GM19463 (cell line): ENCODE results near the gene MNX1.

Experiments used
- ATAC-seq: cut with Tn5 transposase; IDR thresholded peaks from one replicate; pipeline ENCODE4 v1.9.1; 2021; ENCODE audit warnings: mild to moderate bottlenecking, moderate library complexity; ENCODE audit not compliant: unreplicated experiment

The MNX1 gene

DNA sequence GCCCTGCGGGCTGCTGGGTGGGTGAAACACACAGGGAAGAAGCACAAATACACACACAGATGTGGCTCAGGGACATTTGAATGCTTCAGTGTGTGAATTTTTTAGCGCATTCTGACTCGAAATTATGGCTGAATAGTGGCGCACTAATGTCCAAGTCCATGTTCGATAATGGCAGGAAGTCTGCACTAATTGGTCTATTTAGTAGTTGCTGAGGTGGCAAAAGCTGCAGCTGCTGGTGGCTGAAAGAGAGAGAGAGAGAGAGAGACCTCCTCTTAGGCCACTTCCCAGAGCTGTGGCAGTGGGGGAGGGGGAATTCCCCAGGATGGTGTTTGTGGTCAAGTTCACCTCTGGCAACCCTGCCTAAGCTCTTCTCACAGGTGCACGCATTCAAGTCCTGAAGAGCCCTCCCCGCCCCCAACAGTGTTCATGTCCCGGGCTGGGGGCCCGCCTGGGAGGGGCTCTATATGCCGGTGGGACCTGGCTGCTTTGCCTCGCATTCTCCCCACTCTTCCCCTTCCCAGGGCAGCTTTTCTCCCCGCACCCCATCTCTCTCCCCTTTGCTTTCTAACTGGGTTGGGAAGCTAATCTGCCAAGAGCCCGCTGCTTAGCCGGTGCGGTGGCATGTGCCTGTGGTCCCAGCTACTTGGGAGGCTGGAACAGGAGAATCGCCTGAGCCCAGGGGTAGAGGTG is 6.0 kb upstream of the MNX1 start:
- peak; percentile 50 for ATAC-seq

DNA sequence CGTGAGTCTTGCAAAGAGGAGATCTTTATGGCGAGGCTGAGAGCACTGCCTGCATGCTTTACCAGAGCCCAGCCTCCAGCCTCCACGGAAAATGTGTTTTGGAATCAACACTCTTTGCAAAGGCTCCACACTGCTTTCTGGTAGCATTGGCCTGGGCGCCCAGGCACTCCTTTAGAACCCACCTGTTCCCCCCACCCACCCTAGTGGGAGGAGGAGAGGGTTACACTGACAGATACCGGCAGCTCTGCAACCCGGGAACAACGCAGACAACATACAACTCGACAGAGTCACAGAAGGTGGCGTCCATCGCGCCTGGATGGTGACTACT is 5.5 kb upstream of the MNX1 start:
- ATAC-seq = peak; percentile 2

DNA sequence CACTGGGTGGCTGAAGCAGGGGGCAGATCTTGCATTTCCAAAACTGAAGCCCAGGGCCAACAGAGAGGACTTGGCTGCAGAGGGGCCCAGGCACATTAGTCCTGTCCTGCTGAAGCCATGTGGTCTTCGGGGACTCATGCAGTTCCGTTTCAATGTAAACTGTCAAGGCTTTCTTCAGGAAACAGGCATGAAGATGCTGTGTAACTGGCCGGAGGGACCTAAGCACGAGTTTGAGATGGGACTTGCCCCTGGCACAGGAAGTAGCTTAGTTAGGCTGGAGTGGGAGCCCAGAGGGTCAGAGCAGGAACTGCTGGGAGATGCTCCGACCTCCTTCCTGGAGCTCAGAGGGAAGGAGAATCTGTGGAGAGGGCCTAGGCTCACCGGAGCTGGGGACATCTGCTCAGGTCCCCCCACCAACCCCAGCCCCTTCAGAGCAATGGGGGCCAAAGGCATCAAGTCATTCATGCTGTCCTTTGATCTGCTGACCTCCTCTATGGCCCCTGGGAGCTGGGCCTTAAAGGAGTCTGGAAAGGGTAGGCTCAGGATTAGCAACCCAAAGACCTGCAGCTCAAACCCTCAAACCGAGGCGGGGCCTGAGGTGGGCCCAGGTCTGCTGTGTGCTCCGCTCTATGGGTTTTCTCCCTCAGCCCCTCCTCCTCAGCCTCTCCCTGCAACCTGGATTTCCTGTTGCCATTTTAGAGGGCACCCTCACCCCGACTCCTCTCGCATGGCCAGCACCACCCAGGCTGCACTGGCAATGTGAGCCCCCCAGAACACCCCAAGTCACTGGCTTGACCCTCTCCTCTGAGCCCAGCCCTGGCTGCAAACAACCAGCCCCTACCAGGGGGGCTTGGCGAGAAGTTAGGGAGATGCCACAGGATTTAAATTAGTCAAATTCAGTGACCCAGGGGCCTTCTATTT is 4.4 kb upstream of the MNX1 start:
- ATAC-seq = no peak

DNA sequence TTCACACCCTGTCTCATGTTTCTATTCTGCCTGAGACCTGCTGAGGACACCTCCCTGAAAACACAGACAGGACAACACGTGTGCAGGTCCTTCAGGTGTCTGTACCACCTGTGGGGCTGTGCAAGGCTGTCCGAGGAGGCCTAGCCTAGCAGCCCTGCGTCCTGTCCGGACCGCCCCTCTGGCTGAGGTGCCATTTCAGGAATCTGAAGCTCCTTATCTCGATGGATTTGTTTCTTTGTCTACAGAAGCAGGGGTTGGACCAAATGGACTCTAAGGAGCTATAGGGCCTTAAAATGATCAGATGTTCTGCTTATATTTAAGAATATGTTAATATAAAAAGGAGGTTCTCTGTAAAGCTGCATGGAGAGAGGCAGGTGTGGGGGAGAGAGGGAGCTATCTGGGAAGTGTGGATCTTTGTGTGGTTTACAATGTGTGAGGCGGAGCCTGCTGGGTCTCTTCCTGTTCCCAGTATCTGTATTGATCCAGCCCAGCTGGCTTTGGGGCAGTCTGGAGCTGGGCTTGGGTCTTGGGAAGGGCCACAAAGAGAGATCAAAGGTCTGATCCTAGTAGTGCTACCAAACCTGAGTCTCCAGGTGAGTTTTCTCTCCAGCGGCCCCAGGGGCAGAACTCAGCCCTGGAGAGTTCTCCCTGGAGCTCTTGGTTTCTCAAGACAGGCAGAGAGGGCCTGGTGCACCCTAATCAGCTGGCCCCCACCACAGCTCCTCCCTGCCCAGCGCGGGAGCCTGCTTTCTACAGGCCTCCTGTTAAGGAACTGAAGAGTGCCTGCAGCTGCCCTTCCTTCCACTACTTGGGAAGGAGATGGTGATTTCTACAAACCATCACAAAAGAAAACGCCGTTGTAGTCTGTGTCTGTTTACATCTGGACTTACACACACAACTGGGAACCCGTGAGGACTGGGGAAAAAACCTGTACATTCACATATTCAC is 3.4 kb upstream of the MNX1 start:
- no peak for ATAC-seq

DNA sequence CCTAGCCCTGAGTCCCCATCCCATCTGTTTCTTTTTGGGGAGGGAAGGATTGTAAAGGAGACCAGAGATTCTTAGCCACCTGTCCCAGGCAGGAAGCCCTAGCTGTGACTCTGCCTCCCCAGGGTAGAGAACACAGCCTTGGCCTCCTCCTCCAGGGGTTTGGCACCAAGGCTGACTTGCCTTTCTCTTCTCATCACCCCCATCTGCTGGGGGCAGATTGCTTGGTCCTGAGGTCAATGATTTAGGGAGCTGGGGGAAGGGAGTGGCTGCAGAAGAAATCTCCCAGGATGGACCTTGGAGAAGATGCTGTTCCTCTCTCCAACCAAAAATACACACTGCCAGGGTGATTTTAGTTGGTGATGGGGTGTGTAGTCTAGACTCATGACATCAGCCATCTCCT is 2.6 kb upstream of the MNX1 start:
- no peak for ATAC-seq

DNA sequence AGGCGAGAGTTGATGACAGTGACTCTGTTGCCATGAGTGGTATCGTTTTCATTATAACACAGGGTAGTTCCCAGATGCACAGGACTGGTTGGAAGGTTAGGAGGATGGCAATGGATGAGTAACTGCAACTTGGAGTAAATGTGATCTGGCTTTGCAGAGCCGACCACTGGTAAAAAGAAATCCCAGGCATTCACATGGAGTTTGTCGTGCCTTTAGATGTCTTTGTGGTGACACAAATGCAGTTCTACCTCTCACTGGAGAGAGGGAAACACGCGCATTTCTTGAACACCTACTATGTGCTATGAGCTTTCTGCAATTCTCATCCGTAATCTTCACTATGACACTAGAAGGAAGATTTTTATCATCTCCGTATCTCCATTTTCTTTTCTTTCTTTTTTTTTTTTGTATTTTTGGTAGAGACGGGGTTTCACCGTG is 1.7 kb upstream of the MNX1 start:
- ATAC-seq = no peak

DNA sequence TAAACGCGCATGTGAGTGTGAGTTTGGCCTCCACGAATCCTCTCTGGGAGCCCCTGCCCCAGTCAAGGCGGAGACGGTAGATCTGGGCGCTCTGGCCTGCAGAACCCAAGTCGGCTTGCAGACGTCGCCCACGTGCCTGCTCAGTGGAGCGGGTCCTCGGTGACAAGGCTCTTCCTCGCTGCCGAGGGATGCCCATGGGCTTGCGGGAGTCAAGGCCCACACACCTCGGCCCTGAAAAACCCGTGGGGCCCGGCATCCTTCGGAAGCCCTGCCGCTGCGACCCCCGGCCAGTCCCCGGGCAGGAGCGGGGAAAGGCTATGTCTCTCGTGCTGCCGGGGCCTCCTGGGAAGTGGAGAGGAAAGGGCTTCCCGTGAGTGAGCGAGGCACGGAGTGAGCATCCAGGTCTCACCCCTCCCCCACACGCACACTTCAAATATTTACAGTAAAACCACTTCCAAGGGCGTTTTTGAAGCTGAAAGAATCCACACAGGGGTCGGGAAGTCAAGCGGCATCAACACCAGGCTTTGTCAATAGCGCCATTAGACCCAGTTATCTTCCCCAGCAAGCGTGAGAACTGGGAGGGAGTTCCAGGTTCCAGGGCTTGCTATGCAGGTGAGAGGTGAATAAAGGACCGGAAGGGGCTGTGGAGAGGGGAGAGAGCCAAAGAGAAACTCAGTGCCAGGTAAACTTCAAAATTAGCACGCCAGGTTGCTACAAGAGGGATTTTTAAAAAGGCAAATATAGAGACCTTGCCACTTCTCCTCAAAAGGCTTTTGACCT is 1.1 kb upstream of the MNX1 start:
- ATAC-seq = no peak

DNA sequence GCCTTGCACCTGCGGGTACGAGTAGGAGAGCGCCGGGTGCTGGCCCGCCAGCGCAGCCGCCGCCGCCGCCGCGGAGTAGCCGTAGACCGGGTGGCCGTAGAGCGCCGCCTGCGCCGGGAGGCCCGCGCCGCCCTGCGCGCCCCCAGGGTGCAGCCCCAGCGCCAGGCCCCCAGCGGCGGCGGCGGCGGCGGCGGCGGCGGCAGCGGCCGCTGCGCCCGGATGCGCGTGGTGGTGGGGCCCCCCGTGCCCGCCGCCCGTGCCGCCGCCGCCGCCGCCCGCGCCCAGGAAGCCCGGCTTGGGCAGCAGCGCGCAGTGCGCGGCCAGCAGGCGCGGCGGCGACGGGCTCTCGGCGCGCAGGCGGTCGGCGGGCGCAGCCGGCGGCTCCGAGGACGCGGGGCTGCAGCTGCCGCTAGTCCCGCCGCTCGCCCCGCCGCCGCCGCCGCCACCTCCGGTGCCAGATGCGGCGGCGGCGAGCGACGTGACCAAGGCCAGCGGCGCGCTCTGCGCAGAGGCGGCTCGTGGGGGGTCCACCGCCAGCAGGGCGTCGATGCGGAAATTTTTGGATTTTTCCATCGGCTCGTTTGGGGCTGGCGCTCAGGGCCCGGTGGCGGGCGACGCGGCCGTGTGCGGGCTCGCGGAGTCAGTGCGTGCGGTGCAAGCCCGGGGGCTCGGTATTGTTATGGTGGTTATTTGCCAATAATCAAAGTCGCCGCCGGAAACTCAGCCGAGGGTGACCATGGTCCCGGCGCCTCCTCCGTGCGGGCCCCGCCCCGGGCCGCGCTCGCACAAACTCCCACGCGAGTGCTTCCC is 480 bp downstream of the MNX1 start:
- peak; percentile 16 for ATAC-seq

DNA sequence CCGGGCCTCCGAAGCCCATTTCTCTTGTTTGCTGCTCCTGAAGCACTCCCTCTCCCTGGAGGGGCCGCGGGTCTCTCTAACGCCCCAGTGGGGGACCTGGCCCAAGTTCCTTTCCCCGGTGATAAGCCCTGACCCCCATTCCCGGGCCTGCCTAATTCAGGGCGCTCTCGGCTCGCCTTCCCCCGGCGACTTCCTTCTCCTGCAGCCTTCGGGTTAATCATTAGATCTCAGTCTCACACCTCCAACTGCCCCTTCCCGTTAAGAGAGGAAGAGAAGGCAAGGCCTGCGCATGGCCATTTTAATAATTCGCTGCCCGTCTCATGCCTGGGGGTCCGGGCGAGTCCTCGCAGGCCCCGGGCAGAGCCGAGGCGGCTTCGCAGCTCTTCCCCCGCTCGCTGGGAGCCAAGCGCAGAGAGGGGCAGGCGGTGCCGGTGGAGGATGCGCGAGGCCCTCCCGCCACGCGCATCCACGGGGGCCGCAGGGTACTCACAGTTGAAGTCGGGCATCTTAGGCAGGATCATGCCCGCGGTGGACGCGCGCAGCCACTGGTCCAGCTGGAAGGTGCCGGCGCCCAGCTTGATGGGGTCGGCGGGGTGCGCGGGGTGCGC is 1.2 kb downstream of the MNX1 start:
- ATAC-seq = peak; percentile 19

DNA sequence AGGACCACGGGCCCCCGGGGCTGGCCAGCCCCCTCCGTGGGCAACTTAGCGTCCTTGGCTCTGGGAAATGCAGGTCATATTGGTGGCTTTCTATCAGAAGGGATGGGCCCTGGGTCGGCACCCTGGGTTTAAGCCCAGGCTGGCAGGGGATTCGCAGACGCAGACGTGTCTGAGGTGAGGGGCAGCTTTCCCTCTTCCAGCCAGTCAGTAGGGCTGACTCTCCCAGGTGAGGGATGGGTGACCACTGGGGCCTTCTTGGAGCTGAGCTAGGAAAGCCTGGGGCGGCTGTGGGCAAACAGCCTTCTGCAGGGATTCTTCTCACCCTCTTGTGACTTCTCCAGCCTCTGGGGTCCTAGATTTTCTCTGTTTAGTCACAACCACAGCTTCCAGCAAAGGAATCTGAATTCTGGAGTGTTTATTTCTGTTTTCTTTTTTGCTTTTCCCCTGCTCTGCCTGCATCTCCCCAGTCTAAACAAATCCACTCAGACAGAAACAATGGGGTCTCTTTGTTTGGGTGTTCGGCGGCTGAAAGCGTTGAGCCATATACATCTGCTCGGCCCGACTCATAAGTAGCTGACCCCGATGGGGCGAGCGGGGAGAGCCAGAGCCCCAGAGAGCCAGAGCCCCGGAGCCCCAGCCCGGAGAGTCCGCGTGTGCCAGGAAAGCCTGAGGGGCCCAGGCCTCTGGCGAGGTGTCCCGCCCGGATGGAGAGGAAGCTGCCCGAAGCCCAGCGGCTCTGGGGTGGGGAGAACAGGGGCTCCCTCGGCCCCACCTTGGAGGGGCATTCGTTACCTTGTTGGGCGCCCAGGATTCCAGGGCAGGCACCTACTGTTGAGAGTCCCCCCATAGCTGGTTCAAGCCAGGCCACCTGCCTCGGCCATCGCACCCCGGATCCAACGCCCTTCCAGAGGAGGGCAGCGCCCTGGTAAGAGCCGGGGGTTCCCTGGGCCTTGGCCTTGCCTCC is 2.0 kb downstream of the MNX1 start:
- ATAC-seq = no peak

DNA sequence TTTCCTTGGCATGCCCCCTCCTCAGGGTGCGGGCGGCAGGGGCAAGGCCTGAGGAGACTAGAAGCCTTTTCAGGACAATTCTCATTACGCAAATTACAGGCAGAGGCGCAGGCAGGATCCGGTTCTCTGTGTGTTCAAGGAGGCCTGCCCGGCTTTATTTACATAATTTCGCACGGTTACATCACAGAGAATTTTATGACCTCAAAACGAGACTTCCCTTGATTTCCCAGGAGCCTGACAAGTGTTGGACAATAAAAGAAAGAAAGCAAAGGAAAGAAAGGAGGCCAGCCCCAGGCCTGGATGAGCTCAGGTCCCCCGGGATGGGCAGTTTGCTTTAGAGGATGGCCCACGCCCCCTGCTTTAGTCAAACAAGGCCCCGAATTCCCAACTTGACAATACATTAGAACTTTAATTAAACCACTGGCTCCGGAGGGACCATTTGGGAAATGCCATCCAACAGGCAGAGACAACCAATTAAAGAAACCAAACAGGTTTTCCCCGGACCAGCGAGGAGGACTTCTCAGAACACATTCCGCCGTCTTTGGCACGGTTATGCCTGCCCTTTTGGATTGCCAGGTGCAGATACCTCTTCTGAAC is 2.9 kb downstream of the MNX1 start:
- no peak for ATAC-seq

DNA sequence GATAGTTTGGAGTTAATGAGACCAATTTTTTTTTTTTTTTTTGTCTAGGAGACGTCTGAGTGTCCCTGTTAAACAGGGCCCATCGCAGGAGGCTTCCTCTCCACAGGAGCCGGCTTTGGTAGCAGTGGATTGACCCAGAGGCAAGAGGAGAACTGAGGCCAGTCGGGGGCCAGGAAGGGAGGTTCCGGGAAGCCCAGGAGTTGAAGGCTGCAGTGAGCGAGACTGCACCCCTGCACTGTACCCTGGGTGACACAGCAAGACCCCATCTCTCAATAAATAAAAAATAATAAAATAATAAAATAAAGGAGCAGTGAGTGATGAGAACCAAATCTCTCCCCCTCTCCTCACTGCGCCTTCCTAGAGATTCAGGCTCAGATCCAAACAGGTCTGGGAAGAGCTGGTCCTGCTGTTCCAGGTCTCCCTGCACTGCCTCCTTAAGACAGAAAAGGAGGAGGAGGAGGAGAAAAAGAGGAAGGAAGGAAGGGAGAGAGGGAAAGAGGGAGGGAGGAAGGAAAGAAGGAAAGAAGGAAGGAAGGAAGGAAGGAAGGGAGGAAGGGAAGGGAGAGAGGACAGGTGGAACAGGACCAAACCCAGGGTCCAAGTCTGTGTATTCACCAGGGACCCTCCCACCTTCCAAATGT is 3.5 kb downstream of the MNX1 start:
- ATAC-seq = no peak

DNA sequence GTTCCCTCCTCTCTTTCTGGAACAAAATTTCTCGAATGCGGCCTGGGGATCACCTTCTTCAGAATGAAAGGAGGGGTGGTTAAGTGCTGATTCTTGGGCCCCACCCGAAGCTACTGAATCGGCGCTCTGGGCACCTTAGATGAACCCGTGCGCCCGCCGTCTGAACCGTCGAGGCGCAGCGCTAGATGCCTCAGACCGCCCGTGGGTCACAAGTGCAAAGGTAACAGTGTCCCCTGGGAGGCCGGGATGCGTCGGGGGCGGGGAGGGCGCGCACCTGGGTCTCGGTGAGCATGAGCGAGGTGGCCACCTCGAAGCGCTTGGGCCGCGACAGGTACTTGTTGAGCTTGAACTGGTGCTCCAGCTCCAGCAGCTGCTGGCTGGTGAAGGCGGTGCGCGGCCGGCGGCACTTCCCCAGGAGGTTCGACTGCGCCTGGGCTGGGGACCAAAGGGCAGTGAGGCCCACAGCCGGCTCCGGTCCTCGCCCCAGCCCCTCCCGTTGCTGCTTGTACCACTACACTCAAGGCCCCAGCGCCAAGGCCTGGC is 4.2 kb downstream of the MNX1 start:
- no peak for ATAC-seq

DNA sequence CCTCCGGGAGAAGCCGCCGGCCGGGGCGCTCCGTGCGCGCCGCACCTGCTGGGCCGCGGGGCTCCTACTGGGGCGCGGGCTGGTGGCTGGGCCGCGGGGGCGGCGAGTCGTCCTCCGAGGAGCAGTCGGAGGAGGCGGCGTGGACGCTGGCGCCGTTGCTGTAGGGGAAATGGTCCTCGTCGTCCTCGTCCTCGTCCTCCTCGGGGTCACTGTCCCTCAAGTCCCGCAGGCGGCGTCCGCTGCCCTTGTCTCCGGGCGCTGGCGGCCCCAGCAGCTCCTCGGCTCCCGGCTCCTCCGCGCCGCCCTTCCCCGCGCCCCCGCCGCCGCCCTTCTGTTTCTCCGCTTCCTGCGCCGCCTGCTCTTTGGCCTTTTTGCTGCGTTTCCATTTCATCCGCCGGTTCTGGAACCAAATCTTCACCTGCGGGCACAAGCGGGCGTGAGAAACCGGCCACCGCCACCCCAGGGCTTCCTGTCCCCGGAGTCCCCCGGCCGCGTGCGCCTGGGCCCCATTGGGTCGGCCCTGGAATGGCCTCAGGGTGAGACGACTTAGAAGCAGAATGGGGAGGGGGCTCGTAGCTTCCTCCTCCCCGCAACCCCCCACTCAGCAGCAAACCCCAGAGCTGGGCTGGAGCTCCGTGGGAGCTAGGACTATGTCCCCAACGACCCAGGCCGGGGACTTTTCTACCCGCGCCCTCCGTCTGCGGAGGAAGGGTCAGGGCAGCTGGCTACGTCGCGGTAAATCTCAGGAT is 4.8 kb downstream of the MNX1 start:
- no peak for ATAC-seq

DNA sequence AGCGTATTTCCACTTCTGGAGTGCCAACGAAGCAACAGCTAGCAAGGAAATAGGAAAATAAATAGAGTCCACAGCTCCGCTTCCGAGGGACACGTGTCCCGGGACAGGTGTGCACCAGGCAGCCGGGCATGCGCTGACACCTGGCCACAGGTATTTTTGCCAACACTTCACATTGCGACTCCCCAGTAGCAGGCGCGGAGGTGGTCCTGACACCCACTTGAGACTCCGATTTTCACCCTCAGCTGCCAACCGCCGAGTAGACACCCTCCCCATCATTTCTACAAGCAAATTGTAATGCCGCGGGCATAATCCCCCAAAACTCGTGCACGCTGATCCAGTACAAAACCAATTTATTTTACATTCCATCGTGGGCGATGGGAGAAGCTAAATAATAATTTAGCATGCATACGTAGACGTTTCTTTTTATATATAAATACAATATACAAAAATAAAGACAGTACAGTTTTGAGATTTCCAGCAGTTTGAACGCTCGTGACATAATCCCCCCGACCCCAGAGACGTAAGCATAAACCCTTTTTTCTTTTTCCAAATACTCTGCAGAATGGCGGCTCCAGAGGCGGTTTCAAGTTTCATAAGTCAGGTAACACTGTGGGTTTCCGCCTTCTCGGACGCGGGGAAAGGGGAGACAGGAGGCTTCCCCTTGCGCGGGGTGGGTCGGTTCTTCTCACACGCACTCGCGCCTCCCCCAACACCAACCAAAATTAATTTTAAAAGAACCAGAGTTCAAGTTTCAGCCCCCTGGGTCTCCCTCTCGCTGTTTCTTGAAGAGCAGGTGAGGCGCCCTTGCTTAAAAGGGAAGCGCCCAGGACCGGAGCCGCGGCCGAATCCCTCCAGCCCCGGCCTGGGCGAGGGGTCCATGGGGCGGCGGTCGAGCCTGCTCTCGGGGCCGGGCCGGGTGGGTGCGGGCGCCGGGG is 5.7 kb downstream of the MNX1 start:
- no peak for ATAC-seq
